Occipital lobe (tissue), 2 donors: ENCODE results near the gene OR2T34. TPM values are rescaled to one million over a fixed set of nuclear protein-coding genes. Genes with fewer than 3 reads are reported as not detected.
"Not testable (repeated sequence)": the region's sequence is repeated elsewhere in the genome, so short reads cannot be mapped to it uniquely, and the experiment has no call there.

ENCODE experiments used
- DNase-seq: peaks from one replicate; lab custom pipeline; 2025; lab: John Stamatoyannopoulos, UW
- total RNA-seq: library from RNA; depleted of rRNA; stranded (reverse); fragments of >200 nt; gene quantifications from one replicate; pipeline ENCODE4 v1.2.3, GENCODE V29; 2014

Gene OR2T34
- not detected for total RNA-seq

- DNase-seq, result not testable (repeated sequence)
These were observed at the start of gene OR2T34 for GRCh38 chr1:248574657-248575056. Gene OR2T34 (minus strand): TSS chr1:248574757. CDS start chr1:248574757, 0 bp downstream.

GRCh38 chr1:248622570-248623001 lies 48.0 kb upstream of the OR2T34 start:
- DNase-seq, result no peak

- DNase-seq, result no peak
These were observed 47.2 kb upstream of the OR2T34 start for GRCh38 chr1:248621770-248622169.

- DNase-seq, result peak; percentile 16
These were observed 44.3 kb upstream of the OR2T34 start for GRCh38 chr1:248618878-248619277.

- no peak for DNase-seq
These were observed 43.6 kb upstream of the OR2T34 start for GRCh38 chr1:248618119-248618518.

- DNase-seq, result no peak
These were observed 39.2 kb upstream of the OR2T34 start for GRCh38 chr1:248613742-248614141.

- DNase-seq, result no peak
These were observed 37.4 kb upstream of the OR2T34 start for GRCh38 chr1:248611883-248612414.

GRCh38 chr1:248610301-248610700 lies 35.7 kb upstream of the OR2T34 start:
- no peak for DNase-seq

- DNase-seq, result no peak
These were observed 24.8 kb upstream of the OR2T34 start for GRCh38 chr1:248599396-248599795.

GRCh38 chr1:248597589-248597988 lies 23.0 kb upstream of the OR2T34 start, which contains the start of gene OR2T10:
Gene OR2T10 (minus strand): TSS chr1:248597700. CDS start chr1:248593768, 3,932 bp downstream.
- DNase-seq, result no peak

GRCh38 chr1:248596615-248597014 lies 22.1 kb upstream of the OR2T34 start:
- DNase-seq, result no peak

GRCh38 chr1:248593226-248593625 lies 18.7 kb upstream of the OR2T34 start:
- no peak for DNase-seq

GRCh38 chr1:248592655-248593054 lies 18.1 kb upstream of the OR2T34 start:
- no peak for DNase-seq

- no peak for DNase-seq
These were observed 15.5 kb upstream of the OR2T34 start for GRCh38 chr1:248590055-248590454.

GRCh38 chr1:248589334-248589733 lies 14.8 kb upstream of the OR2T34 start:
- DNase-seq, result no peak

GRCh38 chr1:248585266-248585665 lies 10.7 kb upstream of the OR2T34 start:
- DNase-seq, result no peak

GRCh38 chr1:248576260-248576980 lies 1.9 kb upstream of the OR2T34 start:
- no peak for DNase-seq

- not testable (repeated sequence) for DNase-seq
These were observed 701 bp downstream of the OR2T34 start for GRCh38 chr1:248573856-248574255.

- not testable (repeated sequence) for DNase-seq
These were observed 2.5 kb downstream of the OR2T34 start for GRCh38 chr1:248572049-248572448.

GRCh38 chr1:248570811-248571210 lies 3.7 kb downstream of the OR2T34 start:
- not testable (repeated sequence) for DNase-seq

- not testable (repeated sequence) for DNase-seq
These were observed 5.5 kb downstream of the OR2T34 start for GRCh38 chr1:248569049-248569448.

- not testable (repeated sequence) for DNase-seq
These were observed 8.8 kb downstream of the OR2T34 start for GRCh38 chr1:248565530-248566373.
